ENCODE results near the gene TMEM121.
"Not testable (repeated sequence)": the region's sequence is repeated elsewhere in the genome, so short reads cannot be mapped to it uniquely, and the experiment has no call there.

GRCh38 chr14:105574411-105574810 is 48.0 kb downstream of the TMEM121 start:
- not testable (repeated sequence) for TF ChIP-seq EP300 (IDR thresholded peaks at IDR 0.05; ENCODE audit: low read depth); CTCF (IDR thresholded peaks at IDR 0.05)
